GM12878 (cell line): Measurements from ENCODE around the gene SLC52A3. TPM values are rescaled to one million over a fixed set of nuclear protein-coding genes. Genes with fewer than 3 reads are reported as not detected.

Experiments used
- ATAC-seq: fragments of 200-7000 bp; cut with Tn5 transposase; 3 replicates; pipeline ENCODE4 v1.9.1; 2020; ENCODE audit warnings: mild to moderate bottlenecking, moderate library complexity
- BruUV-seq: library from RNA; stranded (reverse); fragments of 400-500 nt; replicated peaks from 2 replicates; lab custom pipeline; 2021; lab: Mats Ljungman, UMichigan
- CTCF ChIA-PET: fragments of 300-600 bp; sonication (Branson Sonifier 250); formaldehyde crosslinking; extraction: SDS; loops from one replicate; lab custom pipeline; 2021; ENCODE audit warnings: inconsistent platforms; lab: Yijun Ruan, JAX
- POLR2A ChIA-PET: fragments of 350-600 bp; formaldehyde crosslinking; extraction: SDS; loops from one replicate; lab custom pipeline; 2021; ENCODE audit warnings: inconsistent platforms; lab: Charles Lee
- RAD21 ChIA-PET: fragments of 300-600 bp; sonication (Branson Sonifier 250); formaldehyde crosslinking; loops from one replicate; lab custom pipeline; 2023; ENCODE audit warnings: antibody characterized with exemption; ENCODE audit not compliant: unreplicated experiment; lab: Charles Lee
- SMC1A ChIA-PET: fragments of 300-600 bp; sonication (Branson Sonifier 250); formaldehyde crosslinking; loops from one replicate; lab custom pipeline; 2023; ENCODE audit not compliant: unreplicated experiment, uncharacterized antibody; lab: Charles Lee
- DNase-seq: peaks from one replicate; pipeline ENCODE4 v3.0.0-alpha.2; 2011; ENCODE audit warnings: low read depth, low spot score
- FAIRE-seq: peaks from 3 replicates; lab custom pipeline; 2011; peaks lifted over from hg19 to GRCh38; lab: Jason Lieb, UNC
- H2AFZ ChIP-seq: 2 replicates; pipeline ENCODE4 v1.6.0; 2011; ENCODE audit warnings: low read depth, low read length, control low read depth; ENCODE audit not compliant: control insufficient read depth
- H3K27ac ChIP-seq: 2 replicates; pipeline ENCODE4 v1.5.1; 2011; ENCODE audit warnings: control low read depth; ENCODE audit not compliant: control insufficient read depth, insufficient read depth
- H3K27me3 ChIP-seq, 2 experiments: replicated peaks in 1 of 2; 2 replicates each; pipeline versions ENCODE4 v1.6.0 to v1.6.1; 2011; ENCODE audit warnings: low read length in 1 of 2; ENCODE audit not compliant: control insufficient read depth in 2 of 2, insufficient read depth in 2 of 2
- H3K36me3 ChIP-seq, 2 experiments: 2 replicates each; pipeline ENCODE4 v1.5.1; 2011; ENCODE audit warnings: low read length in 1 of 2; ENCODE audit not compliant: control insufficient read depth in 2 of 2, insufficient read depth in 2 of 2
- H3K4me1 ChIP-seq: 2 replicates; pipeline ENCODE4 v1.6.1; 2011; ENCODE audit warnings: mild to moderate bottlenecking, low read length, moderate library complexity, mixed read lengths; ENCODE audit not compliant: control insufficient read depth, insufficient read depth
- H3K4me2 ChIP-seq: 2 replicates; pipeline ENCODE4 v1.6.0; 2011; ENCODE audit warnings: control low read depth; ENCODE audit not compliant: control insufficient read depth, insufficient read depth
- H3K4me3 ChIP-seq: fragments of 200-600 bp; sonication (generic); 2 replicates; pipeline ENCODE4 v1.5.1; 2016
- H3K79me2 ChIP-seq: 2 replicates; pipeline ENCODE4 v1.6.0; 2011; ENCODE audit warnings: low read length; ENCODE audit not compliant: control insufficient read depth, insufficient read depth
- H3K9ac ChIP-seq: 2 replicates; pipeline ENCODE4 v1.8.0; 2011; ENCODE audit warnings: low read length, control low read depth, mixed read lengths; ENCODE audit not compliant: control insufficient read depth, insufficient read depth
- H3K9me3 ChIP-seq: replicated peaks from 3 replicates; pipeline ENCODE4 v1.5.1; 2011; ENCODE audit warnings: mild to moderate bottlenecking, low read length; ENCODE audit not compliant: control insufficient read depth, insufficient read depth
- H4K20me1 ChIP-seq: 2 replicates; pipeline ENCODE4 v1.6.0; 2011; ENCODE audit not compliant: control insufficient read depth, insufficient read depth
- BCL3 ChIP-seq: IDR thresholded peaks from 2 replicates; pipeline ENCODE4 v1.6.1; 2011; ENCODE audit warnings: borderline replicate concordance, low read depth, mild to moderate bottlenecking, moderate library complexity, low read length; ENCODE audit not compliant: insufficient read depth, poor library complexity, severe bottlenecking
- FOXM1 ChIP-seq: IDR thresholded peaks from 2 replicates; pipeline ENCODE4 v1.6.1; 2012; ENCODE audit warnings: low read depth, mild to moderate bottlenecking, inconsistent platforms, low read length, moderate library complexity
- KAT2A ChIP-seq: conservative IDR thresholded peaks from 2 replicates; pipeline ENCODE4 v1.6.1; 2011; ENCODE audit warnings: low read depth, low read length; ENCODE audit not compliant: control insufficient read depth
- MEF2B ChIP-seq: fragments of 450-650 bp; IDR thresholded peaks from 2 replicates; pipeline ENCODE4 v1.6.1; 2018; ENCODE audit warnings: mild to moderate bottlenecking, moderate library complexity; ENCODE audit not compliant: partially characterized antibody, poor library complexity, severe bottlenecking
- NFYB ChIP-seq: IDR thresholded peaks from 2 replicates; pipeline ENCODE4 v1.6.1; 2011; ENCODE audit warnings: low read depth, mild to moderate bottlenecking, low read length, improper control_type of control experiment, moderate library complexity; ENCODE audit not compliant: insufficient read depth
- PAX8 ChIP-seq: fragments of 450-650 bp; IDR thresholded peaks from 2 replicates; pipeline ENCODE4 v1.6.1; 2017; ENCODE audit warnings: mild to moderate bottlenecking, moderate library complexity
- RBBP5 ChIP-seq: fragments of 200-600 bp; sonication (generic); conservative IDR thresholded peaks from 2 replicates; pipeline ENCODE4 v1.6.1; 2016
- SMARCA5 ChIP-seq: fragments of 450-650 bp; IDR thresholded peaks from 2 replicates; pipeline ENCODE4 v1.6.1; 2017; ENCODE audit warnings: mild to moderate bottlenecking
- SPI1 ChIP-seq: IDR thresholded peaks from 2 replicates; pipeline ENCODE4 v1.6.1; 2011; ENCODE audit warnings: low read depth, mild to moderate bottlenecking, low read length, moderate library complexity, borderline replicate concordance; ENCODE audit not compliant: insufficient read depth
- TCF3 ChIP-seq: IDR thresholded peaks from 2 replicates; pipeline ENCODE4 v1.6.1; 2012; ENCODE audit warnings: low read depth, mild to moderate bottlenecking, low read length, borderline replicate concordance; ENCODE audit not compliant: insufficient read depth
- ZNF592 ChIP-seq: fragments of 450-650 bp; IDR thresholded peaks from 2 replicates; pipeline ENCODE4 v1.6.1; 2017; ENCODE audit warnings: mild to moderate bottlenecking, moderate library complexity
- WGBS: methylation state at CpG from one replicate; pipeline ENCODE4 v1.1.6; 2016; ENCODE audit warnings: low lambda C conversion rate; ENCODE audit not compliant: insufficient replicate concordance, insufficient coverage; ENCODE audit errors: missing lambda C conversion rate; 5-methylcytosine and 5-hydroxymethylcytosine counted together
- in situ Hi-C: fragments of 300-500 bp; cut with MboI; formaldehyde crosslinking; loops from 9 replicates; pipeline ENCODE4 v1.14.3; 2018; ENCODE audit warnings: mixed read lengths
- intact Hi-C: fragments of 100-400 bp; cut with micrococcal nuclease; formaldehyde crosslinking; loops from one replicate; pipeline ENCODE4 v1.14.2; 2022; ENCODE audit not compliant: unreplicated experiment
- polyA plus RNA-seq, 11 experiments: library from polyadenylated mRNA; depleted of rRNA in 4 of 11; unstranded in 6 of 11; stranded (reverse) in 5 of 11; fragments of >200 nt; fragmentation: Nextera tagmentation in 4 of 11; fragmentation: Illumina TruSeq in 1 of 11; extraction: Ambion mirVana in 4 of 11; extraction: Trizol in 1 of 11; gene quantifications; 1 replicate in 1 of 11; 2 replicates in 10 of 11; pipeline versions ENCODE4 v1.2.1 to v1.2.3, GENCODE V29; 2011 to 2016; ENCODE audit warnings: inconsistent platforms in 2 of 11, missing spikeins in 2 of 11, low read depth in 1 of 11
- total RNA-seq, 4 experiments: library from RNA; depleted of rRNA in 3 of 4; stranded (reverse); fragments of >200 nt in 3 of 4; fragmentation: Illumina TruSeq in 1 of 4; extraction: Trizol in 1 of 4; gene quantifications; 2 replicates each; pipeline versions ENCODE4 v1.2.1 to v1.2.3, GENCODE V29; 2013 to 2021
- TF ChIP-seq, protein P1 (sequence below): fragments of 150-350 bp; IDR thresholded peaks from 2 replicates; pipeline ENCODE4 v1.6.1; 2014; ENCODE audit warnings: mild to moderate bottlenecking, low read depth, low read length
- TF ChIP-seq, protein P2 (sequence below): IDR thresholded peaks from 2 replicates; pipeline ENCODE4 v1.6.1; 2011; ENCODE audit warnings: low read depth, low read length, improper control_type of control experiment, borderline replicate concordance

Gene SLC52A3
- total and polyA plus RNA-seq, 10 of the 15 experiments (the other 5 are each of a cell fraction or from before 2014, with no cell fraction given) = not detected

GRCh38 chr20:774660-775057 is 6.4 kb upstream of the SLC52A3 start:
- H2AFZ ChIP-seq = no peak overlapping the region
- no peaks in the 10 kb centered on the region; the same call in 2 of the 3 replicates for H3K9me3 ChIP-seq
- H3K36me3 ChIP-seq = no peaks in the 10 kb centered on the region
- SMC1A ChIA-PET = no interaction called here
- no peak for DNase-seq
- 24% methylated on average over 5 of the region's 5 CpGs for WGBS
- no peak overlapping the region for H3K4me3 ChIP-seq
- H3K4me1 ChIP-seq = no peaks in the 10 kb centered on the region
- H3K9ac ChIP-seq = no peak overlapping the region
- H4K20me1 ChIP-seq = no peaks in the 10 kb centered on the region
- no peak for TF ChIP-seq BCL3
- no peak for TF ChIP-seq NFYB
- TF ChIP-seq SPI1 = no peak
- TF ChIP-seq KAT2A = no peak
- TF ChIP-seq RBBP5 = no peak
- TF ChIP-seq SMARCA5 = no peak
- TF ChIP-seq, protein P1, sequence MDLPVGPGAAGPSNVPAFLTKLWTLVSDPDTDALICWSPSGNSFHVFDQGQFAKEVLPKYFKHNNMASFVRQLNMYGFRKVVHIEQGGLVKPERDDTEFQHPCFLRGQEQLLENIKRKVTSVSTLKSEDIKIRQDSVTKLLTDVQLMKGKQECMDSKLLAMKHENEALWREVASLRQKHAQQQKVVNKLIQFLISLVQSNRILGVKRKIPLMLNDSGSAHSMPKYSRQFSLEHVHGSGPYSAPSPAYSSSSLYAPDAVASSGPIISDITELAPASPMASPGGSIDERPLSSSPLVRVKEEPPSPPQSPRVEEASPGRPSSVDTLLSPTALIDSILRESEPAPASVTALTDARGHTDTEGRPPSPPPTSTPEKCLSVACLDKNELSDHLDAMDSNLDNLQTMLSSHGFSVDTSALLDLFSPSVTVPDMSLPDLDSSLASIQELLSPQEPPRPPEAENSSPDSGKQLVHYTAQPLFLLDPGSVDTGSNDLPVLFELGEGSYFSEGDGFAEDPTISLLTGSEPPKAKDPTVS = no peak
- TF ChIP-seq TCF3 = no peak
- no peak for TF ChIP-seq MEF2B
- no peak for TF ChIP-seq ZNF592
- TF ChIP-seq, protein P2, sequence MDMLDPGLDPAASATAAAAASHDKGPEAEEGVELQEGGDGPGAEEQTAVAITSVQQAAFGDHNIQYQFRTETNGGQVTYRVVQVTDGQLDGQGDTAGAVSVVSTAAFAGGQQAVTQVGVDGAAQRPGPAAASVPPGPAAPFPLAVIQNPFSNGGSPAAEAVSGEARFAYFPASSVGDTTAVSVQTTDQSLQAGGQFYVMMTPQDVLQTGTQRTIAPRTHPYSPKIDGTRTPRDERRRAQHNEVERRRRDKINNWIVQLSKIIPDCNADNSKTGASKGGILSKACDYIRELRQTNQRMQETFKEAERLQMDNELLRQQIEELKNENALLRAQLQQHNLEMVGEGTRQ = no peak
- no peak for TF ChIP-seq FOXM1
- no peak for TF ChIP-seq PAX8
- TF ChIP-seq, all 136 proteins: peak for 0
- ChIA-PET POLR2A (no interaction called here), RAD21 (no interaction called here), CTCF (no interaction called here)
- H3K27me3 ChIP-seq = 0 out of 4 replicates have a peak, but pooled peaks cover 0 to 1% of the 10 kb centered on the region in 2 experiments
- FAIRE-seq (no peak), ATAC-seq (no peak)
- in situ Hi-C loops = no loop called here
- no peak overlapping the region for H3K4me2 ChIP-seq
- H3K79me2 ChIP-seq = no peaks in the 10 kb centered on the region
- intact Hi-C loops = no loop called here
- BruUV-seq = no TSS peak
- H3K27ac ChIP-seq = no peak overlapping the region
